ENCODE results near the gene BRD3OS. TPM values are rescaled to one million over a fixed set of nuclear protein-coding genes. Genes with fewer than 3 reads are reported as not detected.

The BRD3OS gene
- total and polyA plus RNA-seq, 2 donors (not counting 3 experiments of a cell fraction or from before 2014, with no cell fraction given): 11.9 to 15.4 TPM

DNA sequence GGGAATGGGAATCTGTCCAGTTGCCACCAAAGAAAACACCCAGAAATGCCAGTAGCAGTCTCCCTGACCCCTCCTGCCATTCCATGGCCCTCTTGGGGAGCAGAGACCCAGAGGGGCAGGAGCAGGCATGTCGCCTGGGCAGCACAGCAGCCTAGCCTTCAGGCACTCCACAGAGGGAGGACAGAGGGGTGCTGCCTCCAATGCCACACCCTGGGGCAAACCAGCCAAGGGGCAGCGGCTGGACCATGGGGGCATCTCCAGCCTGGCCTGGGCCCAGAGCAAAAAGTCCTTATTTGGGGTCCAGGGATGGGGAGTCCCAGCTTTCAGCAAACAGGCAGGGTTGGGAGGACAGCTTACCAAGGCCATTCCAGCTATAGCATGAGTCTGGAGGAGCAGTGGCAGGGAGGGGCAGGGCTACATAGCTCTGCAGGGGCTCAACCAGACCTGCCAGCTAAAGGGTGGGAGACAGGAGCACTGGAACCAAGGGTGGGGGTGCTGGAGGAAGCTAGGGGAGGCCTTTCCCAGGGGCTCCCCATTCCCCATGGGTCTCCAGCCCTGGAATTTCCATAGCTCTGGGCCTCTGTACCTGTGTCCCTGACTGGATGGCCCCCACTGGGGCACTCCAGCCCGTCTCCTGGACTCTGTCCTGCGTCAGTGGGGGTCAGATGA is 35.9 kb downstream of the BRD3OS start:
- Histone ChIP-seq H3K79me2 (ENCODE audit: control insufficient read depth, insufficient read depth, low read length) (peaks cover 89% of the 10 kb centered on the region), H2AFZ (ENCODE audit: low read depth, low read length) (no peak overlapping the region), H3K4me3 (replicated peaks in 1 of 3; ENCODE audit: insufficient read depth in 1 of 3, low read depth in 1 of 3, low read length in 3 of 3) (no peak overlapping the region), H3K9me3 (replicated peaks; ENCODE audit: control insufficient read depth, insufficient read depth, low read length) (no peaks in the 10 kb centered on the region), H3K9me1 (replicated peaks; ENCODE audit: control insufficient read depth, extremely low read depth, insufficient read depth, low read length) (no peaks in the 10 kb centered on the region), H3K27me3 (ENCODE audit: control insufficient read depth in 2 of 2, insufficient read depth in 2 of 2, low read length in 2 of 2) (no peaks in the 10 kb centered on the region), H3K36me3 (ENCODE audit: control insufficient read depth in 2 of 2, extremely low read depth in 1 of 2, insufficient read depth in 2 of 2, low read length in 2 of 2) (peaks cover 0 to 3% of the 10 kb centered on the region in 2 experiments), H3K9ac (replicated peaks; ENCODE audit: extremely low read depth, insufficient read depth, low read length) (no peak overlapping the region), H3K4me1 (ENCODE audit: control insufficient read depth, extremely low read depth, insufficient read depth, low read length) (peaks cover 16% of the 10 kb centered on the region), H3K27ac (ENCODE audit: insufficient read depth, low read depth, low read length) (no peak overlapping the region), H3K4me2 (ENCODE audit: insufficient read depth, low read length) (no peak overlapping the region), H4K20me1 (replicated peaks; ENCODE audit: control insufficient read depth, extremely low read depth, insufficient read depth, low read length) (peaks cover 5% of the 10 kb centered on the region)
- DNase-seq (ENCODE audit: low read depth, low spot score) (no peak), FAIRE-seq (no peak)
- TF ChIP-seq MYC (IDR thresholded peaks at IDR 0.05; ENCODE audit: low read depth, low read length): no peak
- CTCF ChIA-PET: interaction anchor here (0.7 to 1.0 kb wide), 2 partner anchors 10 to 66 kb away, joined by 3 read pairs; no protein-coding TSS in a partner anchor
- intact Hi-C loops (cut with micrococcal nuclease) (loop anchor here (10.0 kb wide), 1 partner anchor 384 kb away; no protein-coding TSS in a partner anchor), dilution Hi-C loops (cut with MboI; ENCODE audit: extremely low pct_ligation_motif_present, low sequenced_read_pairs) (no loop called here)
- POLR2A ChIA-PET: interaction anchor here (0.6 kb wide), 1 partner anchor 274 kb away, joined by 4 read pairs; no protein-coding TSS in a partner anchor
- BruUV-seq (replicated peaks): no TSS peak

DNA sequence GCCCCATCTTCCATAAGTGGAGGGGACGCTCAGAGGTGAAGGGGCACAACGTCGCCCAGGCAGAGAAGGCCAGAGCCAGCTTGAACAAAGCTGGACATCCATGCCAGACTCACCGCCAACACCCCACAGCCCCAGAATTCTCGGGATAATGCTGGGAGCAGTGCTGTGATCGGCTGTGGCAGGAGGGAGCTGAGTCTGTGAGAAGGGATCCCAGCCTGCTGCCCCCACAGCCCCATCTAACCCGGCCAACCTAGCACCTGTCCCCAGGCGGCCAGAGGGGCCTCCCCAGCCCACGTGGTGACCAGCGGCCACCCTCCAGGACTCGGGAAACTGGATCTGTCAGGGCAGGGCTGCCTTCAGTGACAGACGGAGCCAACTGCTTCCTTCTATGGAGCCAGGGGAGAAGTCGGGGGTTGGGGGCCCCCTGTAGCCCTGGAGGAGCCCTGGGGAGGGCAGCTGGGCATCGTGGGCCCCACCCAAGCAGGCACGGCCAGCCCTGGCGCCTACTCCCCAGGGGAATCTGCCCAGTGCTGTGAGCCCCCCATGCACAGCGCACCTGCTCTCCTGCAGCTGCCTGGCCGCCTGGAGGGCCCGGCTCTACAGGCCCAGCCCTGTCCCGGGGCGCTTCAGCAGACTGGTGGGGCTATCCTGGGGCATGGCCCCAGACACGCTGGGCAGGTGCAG is 36.5 kb downstream of the BRD3OS start:
- Histone ChIP-seq H3K4me1 (ENCODE audit: control insufficient read depth, extremely low read depth, insufficient read depth, low read length) (peaks cover 18% of the 10 kb centered on the region), H4K20me1 (replicated peaks; ENCODE audit: control insufficient read depth, extremely low read depth, insufficient read depth, low read length) (peaks cover 5% of the 10 kb centered on the region), H3K9ac (replicated peaks; ENCODE audit: extremely low read depth, insufficient read depth, low read length) (no peak overlapping the region), H3K27ac (ENCODE audit: insufficient read depth, low read depth, low read length) (no peak overlapping the region), H3K79me2 (ENCODE audit: control insufficient read depth, insufficient read depth, low read length) (peaks cover 89% of the 10 kb centered on the region), H2AFZ (ENCODE audit: low read depth, low read length) (no peak overlapping the region), H3K4me3 (replicated peaks in 1 of 3; ENCODE audit: insufficient read depth in 1 of 3, low read depth in 1 of 3, low read length in 3 of 3) (no peak overlapping the region), H3K36me3 (ENCODE audit: control insufficient read depth in 2 of 2, extremely low read depth in 1 of 2, insufficient read depth in 2 of 2, low read length in 2 of 2) (peaks cover 0 to 3% of the 10 kb centered on the region in 2 experiments), H3K9me3 (replicated peaks; ENCODE audit: control insufficient read depth, insufficient read depth, low read length) (no peaks in the 10 kb centered on the region), H3K9me1 (replicated peaks; ENCODE audit: control insufficient read depth, extremely low read depth, insufficient read depth, low read length) (no peaks in the 10 kb centered on the region), H3K27me3 (ENCODE audit: control insufficient read depth in 2 of 2, insufficient read depth in 2 of 2, low read length in 2 of 2) (no peaks in the 10 kb centered on the region), H3K4me2 (ENCODE audit: insufficient read depth, low read length) (no peak overlapping the region)
- TF ChIP-seq, protein P1, sequence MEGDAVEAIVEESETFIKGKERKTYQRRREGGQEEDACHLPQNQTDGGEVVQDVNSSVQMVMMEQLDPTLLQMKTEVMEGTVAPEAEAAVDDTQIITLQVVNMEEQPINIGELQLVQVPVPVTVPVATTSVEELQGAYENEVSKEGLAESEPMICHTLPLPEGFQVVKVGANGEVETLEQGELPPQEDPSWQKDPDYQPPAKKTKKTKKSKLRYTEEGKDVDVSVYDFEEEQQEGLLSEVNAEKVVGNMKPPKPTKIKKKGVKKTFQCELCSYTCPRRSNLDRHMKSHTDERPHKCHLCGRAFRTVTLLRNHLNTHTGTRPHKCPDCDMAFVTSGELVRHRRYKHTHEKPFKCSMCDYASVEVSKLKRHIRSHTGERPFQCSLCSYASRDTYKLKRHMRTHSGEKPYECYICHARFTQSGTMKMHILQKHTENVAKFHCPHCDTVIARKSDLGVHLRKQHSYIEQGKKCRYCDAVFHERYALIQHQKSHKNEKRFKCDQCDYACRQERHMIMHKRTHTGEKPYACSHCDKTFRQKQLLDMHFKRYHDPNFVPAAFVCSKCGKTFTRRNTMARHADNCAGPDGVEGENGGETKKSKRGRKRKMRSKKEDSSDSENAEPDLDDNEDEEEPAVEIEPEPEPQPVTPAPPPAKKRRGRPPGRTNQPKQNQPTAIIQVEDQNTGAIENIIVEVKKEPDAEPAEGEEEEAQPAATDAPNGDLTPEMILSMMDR (IDR thresholded peaks at IDR 0.05; ENCODE audit: extremely low read depth in 1 of 2, insufficient read depth in 1 of 2, low read depth in 1 of 2, low read length in 2 of 2): no peak
- no peak for TF ChIP-seq JUN (IDR thresholded peaks at IDR 0.05; ENCODE audit: borderline replicate concordance, insufficient read depth, insufficient read length, low read depth)
- no peak for TF ChIP-seq POLR2A (IDR thresholded peaks at IDR 0.05; ENCODE audit: low read depth, low read length)
- no peak for TF ChIP-seq FOS (IDR thresholded peaks at IDR 0.05; ENCODE audit: borderline replicate concordance, insufficient read depth, low read length)
- TF ChIP-seq POLR2AphosphoS5 (IDR thresholded peaks at IDR 0.05; ENCODE audit: insufficient read depth, low read depth, low read length): no peak
- FAIRE-seq (no peak), DNase-seq (ENCODE audit: low read depth, low spot score) (no peak)
- intact Hi-C loops (cut with micrococcal nuclease): loop anchor here (10.0 kb wide), 1 partner anchor 383 kb away; no protein-coding TSS in a partner anchor
- ChIA-PET POLR2A (no interaction called here), CTCF (interaction anchor here (0.7 to 1.0 kb wide), 2 partner anchors 9 to 67 kb away, joined by 3 read pairs; no protein-coding TSS in a partner anchor)
- no TSS peak for BruUV-seq (replicated peaks)
- dilution Hi-C loops (cut with MboI; ENCODE audit: extremely low pct_ligation_motif_present, low sequenced_read_pairs): no loop called here
